WTC11 (cell line): ENCODE measurements around the gene NBEA.

ENCODE experiments used
- ELF4 ChIP-seq: sonication (generic); formaldehyde crosslinking; IDR thresholded peaks from 2 replicates; pipeline ENCODE4 v1.8.1; 2022; ENCODE audit warnings: low read depth, mild to moderate bottlenecking, moderate library complexity, missing genetic modification reagents
- NFYB ChIP-seq: sonication (generic); formaldehyde crosslinking; conservative IDR thresholded peaks from 2 replicates; pipeline ENCODE4 v1.8.0; 2022; ENCODE audit warnings: low read depth, missing genetic modification reagents
- NR2C2 ChIP-seq: sonication (generic); formaldehyde crosslinking; IDR thresholded peaks from 2 replicates; pipeline ENCODE4 v1.8.0; 2022; ENCODE audit warnings: mild to moderate bottlenecking, missing genetic modification reagents
- SP1 ChIP-seq: sonication (generic); formaldehyde crosslinking; conservative IDR thresholded peaks from 2 replicates; pipeline ENCODE4 v1.8.1; 2022; ENCODE audit warnings: missing genetic modification reagents
- ZNF138 ChIP-seq: sonication (generic); formaldehyde crosslinking; conservative IDR thresholded peaks from 2 replicates; pipeline ENCODE4 v1.8.1; 2022; ENCODE audit warnings: mild to moderate bottlenecking, moderate library complexity, missing genetic modification reagents
- ZNF232 ChIP-seq: sonication (generic); formaldehyde crosslinking; IDR thresholded peaks from 2 replicates; pipeline ENCODE4 v1.8.0; 2022; ENCODE audit warnings: mild to moderate bottlenecking, missing genetic modification reagents
- ZNF671 ChIP-seq: fragments of 250-450 bp; sonication (Bioruptor Pico); IDR thresholded peaks from 2 replicates; pipeline ENCODE4 v1.8.0; 2021; ENCODE audit warnings: mild to moderate bottlenecking
- TF ChIP-seq, protein P1 (sequence below): fragments of 200-600 bp; IDR thresholded peaks from 2 replicates; pipeline ENCODE4 v1.8.0; 2022; ENCODE audit warnings: antibody characterized with exemption
- TF ChIP-seq, protein P2 (sequence below): sonication (generic); formaldehyde crosslinking; IDR thresholded peaks from 2 replicates; pipeline ENCODE4 v1.8.1; 2022; ENCODE audit warnings: low read depth, mild to moderate bottlenecking, moderate library complexity, missing genetic modification reagents, borderline replicate concordance
- TF ChIP-seq, protein P3 (sequence below): sonication (generic); formaldehyde crosslinking; IDR thresholded peaks from 2 replicates; pipeline ENCODE4 v1.8.1; 2023; ENCODE audit warnings: mild to moderate bottlenecking, missing genetic modification reagents, borderline replicate concordance
- TF ChIP-seq, protein P4 (sequence below): sonication (generic); formaldehyde crosslinking; IDR thresholded peaks from 2 replicates; pipeline ENCODE4 v1.8.1; 2023; ENCODE audit warnings: mild to moderate bottlenecking, moderate library complexity, missing genetic modification reagents
- TF ChIP-seq, protein P5 (sequence below): sonication (generic); formaldehyde crosslinking; IDR thresholded peaks from 2 replicates; pipeline ENCODE4 v1.8.0; 2022; ENCODE audit warnings: mild to moderate bottlenecking, missing genetic modification reagents
- TF ChIP-seq, protein P6 (sequence below): fragments of 250-450 bp; sonication (Bioruptor Pico); IDR thresholded peaks from 2 replicates; pipeline ENCODE4 v1.9.0; 2021; ENCODE audit warnings: mild to moderate bottlenecking
- TF ChIP-seq, protein P7 (sequence below): sonication (generic); formaldehyde crosslinking; IDR thresholded peaks from 2 replicates; pipeline ENCODE4 v1.8.0; 2022; ENCODE audit warnings: mild to moderate bottlenecking, missing genetic modification reagents

DNA sequence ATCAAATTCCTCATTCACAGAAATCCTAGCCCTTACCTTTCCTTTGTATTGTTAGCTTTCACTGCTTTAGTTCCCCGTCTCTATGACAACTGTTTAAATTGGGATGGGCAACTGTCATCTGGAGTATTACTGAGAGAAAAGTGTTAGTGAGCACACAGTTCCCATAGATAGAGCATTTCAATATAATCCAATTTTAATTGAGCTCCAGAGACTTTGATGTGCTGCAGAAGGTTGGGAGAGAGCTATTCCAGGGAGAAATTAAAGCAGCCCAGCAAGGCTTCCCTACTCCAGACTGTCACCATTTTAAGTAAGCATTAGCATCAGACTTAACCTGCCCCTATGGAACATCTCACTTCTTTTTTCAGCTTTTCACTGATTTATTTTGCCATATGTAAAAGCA is 589.5 kb downstream of the NBEA start:
- no peak for TF ChIP-seq NFYB (CRISPR knock-in tag)
- TF ChIP-seq, protein P1, sequence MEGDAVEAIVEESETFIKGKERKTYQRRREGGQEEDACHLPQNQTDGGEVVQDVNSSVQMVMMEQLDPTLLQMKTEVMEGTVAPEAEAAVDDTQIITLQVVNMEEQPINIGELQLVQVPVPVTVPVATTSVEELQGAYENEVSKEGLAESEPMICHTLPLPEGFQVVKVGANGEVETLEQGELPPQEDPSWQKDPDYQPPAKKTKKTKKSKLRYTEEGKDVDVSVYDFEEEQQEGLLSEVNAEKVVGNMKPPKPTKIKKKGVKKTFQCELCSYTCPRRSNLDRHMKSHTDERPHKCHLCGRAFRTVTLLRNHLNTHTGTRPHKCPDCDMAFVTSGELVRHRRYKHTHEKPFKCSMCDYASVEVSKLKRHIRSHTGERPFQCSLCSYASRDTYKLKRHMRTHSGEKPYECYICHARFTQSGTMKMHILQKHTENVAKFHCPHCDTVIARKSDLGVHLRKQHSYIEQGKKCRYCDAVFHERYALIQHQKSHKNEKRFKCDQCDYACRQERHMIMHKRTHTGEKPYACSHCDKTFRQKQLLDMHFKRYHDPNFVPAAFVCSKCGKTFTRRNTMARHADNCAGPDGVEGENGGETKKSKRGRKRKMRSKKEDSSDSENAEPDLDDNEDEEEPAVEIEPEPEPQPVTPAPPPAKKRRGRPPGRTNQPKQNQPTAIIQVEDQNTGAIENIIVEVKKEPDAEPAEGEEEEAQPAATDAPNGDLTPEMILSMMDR, result no peak
- TF ChIP-seq, protein P2, sequence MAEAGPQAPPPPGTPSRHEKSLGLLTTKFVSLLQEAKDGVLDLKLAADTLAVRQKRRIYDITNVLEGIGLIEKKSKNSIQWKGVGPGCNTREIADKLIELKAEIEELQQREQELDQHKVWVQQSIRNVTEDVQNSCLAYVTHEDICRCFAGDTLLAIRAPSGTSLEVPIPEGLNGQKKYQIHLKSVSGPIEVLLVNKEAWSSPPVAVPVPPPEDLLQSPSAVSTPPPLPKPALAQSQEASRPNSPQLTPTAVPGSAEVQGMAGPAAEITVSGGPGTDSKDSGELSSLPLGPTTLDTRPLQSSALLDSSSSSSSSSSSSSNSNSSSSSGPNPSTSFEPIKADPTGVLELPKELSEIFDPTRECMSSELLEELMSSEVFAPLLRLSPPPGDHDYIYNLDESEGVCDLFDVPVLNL (CRISPR knock-in tag), result no peak
- TF ChIP-seq ZNF138 (CRISPR knock-in tag), result no peak
- TF ChIP-seq ZNF232 (CRISPR knock-in tag), result no peak
- TF ChIP-seq, protein P3, sequence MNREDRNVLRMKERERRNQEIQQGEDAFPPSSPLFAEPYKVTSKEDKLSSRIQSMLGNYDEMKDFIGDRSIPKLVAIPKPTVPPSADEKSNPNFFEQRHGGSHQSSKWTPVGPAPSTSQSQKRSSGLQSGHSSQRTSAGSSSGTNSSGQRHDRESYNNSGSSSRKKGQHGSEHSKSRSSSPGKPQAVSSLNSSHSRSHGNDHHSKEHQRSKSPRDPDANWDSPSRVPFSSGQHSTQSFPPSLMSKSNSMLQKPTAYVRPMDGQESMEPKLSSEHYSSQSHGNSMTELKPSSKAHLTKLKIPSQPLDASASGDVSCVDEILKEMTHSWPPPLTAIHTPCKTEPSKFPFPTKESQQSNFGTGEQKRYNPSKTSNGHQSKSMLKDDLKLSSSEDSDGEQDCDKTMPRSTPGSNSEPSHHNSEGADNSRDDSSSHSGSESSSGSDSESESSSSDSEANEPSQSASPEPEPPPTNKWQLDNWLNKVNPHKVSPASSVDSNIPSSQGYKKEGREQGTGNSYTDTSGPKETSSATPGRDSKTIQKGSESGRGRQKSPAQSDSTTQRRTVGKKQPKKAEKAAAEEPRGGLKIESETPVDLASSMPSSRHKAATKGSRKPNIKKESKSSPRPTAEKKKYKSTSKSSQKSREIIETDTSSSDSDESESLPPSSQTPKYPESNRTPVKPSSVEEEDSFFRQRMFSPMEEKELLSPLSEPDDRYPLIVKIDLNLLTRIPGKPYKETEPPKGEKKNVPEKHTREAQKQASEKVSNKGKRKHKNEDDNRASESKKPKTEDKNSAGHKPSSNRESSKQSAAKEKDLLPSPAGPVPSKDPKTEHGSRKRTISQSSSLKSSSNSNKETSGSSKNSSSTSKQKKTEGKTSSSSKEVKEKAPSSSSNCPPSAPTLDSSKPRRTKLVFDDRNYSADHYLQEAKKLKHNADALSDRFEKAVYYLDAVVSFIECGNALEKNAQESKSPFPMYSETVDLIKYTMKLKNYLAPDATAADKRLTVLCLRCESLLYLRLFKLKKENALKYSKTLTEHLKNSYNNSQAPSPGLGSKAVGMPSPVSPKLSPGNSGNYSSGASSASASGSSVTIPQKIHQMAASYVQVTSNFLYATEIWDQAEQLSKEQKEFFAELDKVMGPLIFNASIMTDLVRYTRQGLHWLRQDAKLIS (CRISPR knock-in tag), result no peak
- TF ChIP-seq SP1, result no peak
- TF ChIP-seq, protein P4, sequence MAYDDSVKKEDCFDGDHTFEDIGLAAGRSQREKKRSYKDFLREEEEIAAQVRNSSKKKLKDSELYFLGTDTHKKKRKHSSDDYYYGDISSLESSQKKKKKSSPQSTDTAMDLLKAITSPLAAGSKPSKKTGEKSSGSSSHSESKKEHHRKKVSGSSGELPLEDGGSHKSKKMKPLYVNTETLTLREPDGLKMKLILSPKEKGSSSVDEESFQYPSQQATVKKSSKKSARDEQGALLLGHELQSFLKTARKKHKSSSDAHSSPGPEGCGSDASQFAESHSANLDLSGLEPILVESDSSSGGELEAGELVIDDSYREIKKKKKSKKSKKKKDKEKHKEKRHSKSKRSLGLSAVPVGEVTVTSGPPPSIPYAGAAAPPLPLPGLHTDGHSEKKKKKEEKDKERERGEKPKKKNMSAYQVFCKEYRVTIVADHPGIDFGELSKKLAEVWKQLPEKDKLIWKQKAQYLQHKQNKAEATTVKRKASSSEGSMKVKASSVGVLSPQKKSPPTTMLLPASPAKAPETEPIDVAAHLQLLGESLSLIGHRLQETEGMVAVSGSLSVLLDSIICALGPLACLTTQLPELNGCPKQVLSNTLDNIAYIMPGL, result no peak
- no peak for TF ChIP-seq ZNF671 (CRISPR knock-in tag)
- TF ChIP-seq, protein P5, sequence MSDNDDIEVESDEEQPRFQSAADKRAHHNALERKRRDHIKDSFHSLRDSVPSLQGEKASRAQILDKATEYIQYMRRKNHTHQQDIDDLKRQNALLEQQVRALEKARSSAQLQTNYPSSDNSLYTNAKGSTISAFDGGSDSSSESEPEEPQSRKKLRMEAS (CRISPR knock-in tag), result no peak
- TF ChIP-seq ELF4 (CRISPR knock-in tag), result no peak
- TF ChIP-seq NR2C2 (CRISPR knock-in tag), result no peak
- TF ChIP-seq, protein P6, sequence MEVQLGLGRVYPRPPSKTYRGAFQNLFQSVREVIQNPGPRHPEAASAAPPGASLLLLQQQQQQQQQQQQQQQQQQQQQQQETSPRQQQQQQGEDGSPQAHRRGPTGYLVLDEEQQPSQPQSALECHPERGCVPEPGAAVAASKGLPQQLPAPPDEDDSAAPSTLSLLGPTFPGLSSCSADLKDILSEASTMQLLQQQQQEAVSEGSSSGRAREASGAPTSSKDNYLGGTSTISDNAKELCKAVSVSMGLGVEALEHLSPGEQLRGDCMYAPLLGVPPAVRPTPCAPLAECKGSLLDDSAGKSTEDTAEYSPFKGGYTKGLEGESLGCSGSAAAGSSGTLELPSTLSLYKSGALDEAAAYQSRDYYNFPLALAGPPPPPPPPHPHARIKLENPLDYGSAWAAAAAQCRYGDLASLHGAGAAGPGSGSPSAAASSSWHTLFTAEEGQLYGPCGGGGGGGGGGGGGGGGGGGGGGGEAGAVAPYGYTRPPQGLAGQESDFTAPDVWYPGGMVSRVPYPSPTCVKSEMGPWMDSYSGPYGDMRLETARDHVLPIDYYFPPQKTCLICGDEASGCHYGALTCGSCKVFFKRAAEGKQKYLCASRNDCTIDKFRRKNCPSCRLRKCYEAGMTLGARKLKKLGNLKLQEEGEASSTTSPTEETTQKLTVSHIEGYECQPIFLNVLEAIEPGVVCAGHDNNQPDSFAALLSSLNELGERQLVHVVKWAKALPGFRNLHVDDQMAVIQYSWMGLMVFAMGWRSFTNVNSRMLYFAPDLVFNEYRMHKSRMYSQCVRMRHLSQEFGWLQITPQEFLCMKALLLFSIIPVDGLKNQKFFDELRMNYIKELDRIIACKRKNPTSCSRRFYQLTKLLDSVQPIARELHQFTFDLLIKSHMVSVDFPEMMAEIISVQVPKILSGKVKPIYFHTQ, result no peak
- TF ChIP-seq, protein P7, sequence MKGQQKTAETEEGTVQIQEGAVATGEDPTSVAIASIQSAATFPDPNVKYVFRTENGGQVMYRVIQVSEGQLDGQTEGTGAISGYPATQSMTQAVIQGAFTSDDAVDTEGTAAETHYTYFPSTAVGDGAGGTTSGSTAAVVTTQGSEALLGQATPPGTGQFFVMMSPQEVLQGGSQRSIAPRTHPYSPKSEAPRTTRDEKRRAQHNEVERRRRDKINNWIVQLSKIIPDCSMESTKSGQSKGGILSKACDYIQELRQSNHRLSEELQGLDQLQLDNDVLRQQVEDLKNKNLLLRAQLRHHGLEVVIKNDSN (CRISPR knock-in tag), result no peak
